IPS-18c (cell line): Measurements from ENCODE around the gene PPP1R15B.
A peak's percentile ranks its signal among the peaks of the same experiment; 100 is the strongest.

Experiments used
- H3K4me3 ChIP-seq: 2 replicates; pipeline ENCODE4 v1.7.0; 2013; ENCODE audit warnings: low read depth, mild to moderate bottlenecking, low read length, moderate library complexity; ENCODE audit not compliant: insufficient read depth
- H3K9me3 ChIP-seq: one replicate; pipeline ENCODE4 v1.6.1; 2013; ENCODE audit warnings: mild to moderate bottlenecking, low read length, moderate library complexity; ENCODE audit not compliant: control insufficient read depth, insufficient read depth

PPP1R15B gene

DNA sequence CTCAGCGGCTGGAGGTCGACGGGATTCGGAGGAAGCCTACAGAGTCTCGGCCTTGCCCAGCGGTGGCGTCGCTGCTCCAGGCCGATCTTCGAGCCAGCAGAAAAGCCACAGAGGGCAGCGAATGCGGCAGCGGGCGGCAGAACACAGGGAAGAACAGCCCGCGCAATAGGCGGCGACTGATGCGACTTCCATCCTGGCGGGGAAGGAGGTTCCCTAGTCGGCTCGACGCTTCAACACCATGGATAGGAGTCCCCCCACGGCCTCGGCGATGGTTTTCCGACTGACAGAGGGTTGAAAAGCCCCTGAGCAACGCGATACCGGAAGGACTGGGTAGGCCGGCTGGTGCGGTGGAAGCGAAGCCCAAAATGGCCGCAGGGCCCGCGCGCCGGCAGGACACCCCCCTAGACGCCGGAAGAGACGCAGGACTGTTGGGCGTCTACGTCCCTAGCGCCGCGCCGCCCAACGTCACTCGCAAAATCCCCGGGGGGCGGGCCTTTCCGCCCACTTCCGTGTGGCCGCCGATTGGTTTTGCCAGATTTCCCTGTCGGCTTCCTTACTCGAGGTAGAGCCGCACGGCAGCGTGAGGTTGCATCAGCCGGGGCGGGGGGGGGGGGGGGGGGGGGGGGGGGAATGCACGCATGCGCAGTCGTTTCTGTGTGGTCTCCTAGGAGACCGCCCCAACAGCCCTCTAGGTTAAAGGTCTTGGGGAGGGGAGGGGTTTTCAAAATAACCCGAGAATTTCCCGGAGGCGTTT, at the start of gene PPP1R15B:
Gene PPP1R15B (minus strand): TSS at position 367 of the 754 bp plus-strand sequence. CDS start 406 bp downstream, outside the sequence.
- Histone ChIP-seq H3K4me3 (peak within 1 kb of the TSS; percentile 99), H3K9me3 (no peaks in the 10 kb centered on the region)

- H3K4me3 ChIP-seq = no peak overlapping the region
- no peaks in the 10 kb centered on the region for H3K9me3 ChIP-seq
Measured at GRCh38 chr1:204460346-204460745, 48.7 kb upstream of the PPP1R15B start.

DNA sequence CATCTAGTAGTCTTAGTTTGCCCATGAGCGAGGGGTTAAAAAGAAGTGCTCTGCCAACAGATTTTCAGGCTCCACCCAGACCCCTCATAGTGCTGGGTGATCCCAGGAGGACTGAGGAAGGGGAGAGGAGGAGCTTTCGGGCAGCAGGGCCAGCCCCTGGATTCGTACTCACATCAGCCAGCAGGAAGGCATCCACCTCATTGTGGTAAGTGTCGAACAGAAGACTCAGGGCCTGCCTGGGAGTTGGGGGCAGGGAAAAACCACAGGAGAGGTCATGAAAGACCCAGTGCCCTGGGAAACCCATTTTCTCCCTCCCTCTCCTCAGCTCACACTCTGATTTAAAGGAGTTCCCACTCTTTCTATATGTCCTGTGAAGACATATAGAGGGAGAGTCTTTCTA, 48.1 kb upstream of the PPP1R15B start:
- H3K4me3 ChIP-seq = no peak overlapping the region
- H3K9me3 ChIP-seq = no peaks in the 10 kb centered on the region

DNA sequence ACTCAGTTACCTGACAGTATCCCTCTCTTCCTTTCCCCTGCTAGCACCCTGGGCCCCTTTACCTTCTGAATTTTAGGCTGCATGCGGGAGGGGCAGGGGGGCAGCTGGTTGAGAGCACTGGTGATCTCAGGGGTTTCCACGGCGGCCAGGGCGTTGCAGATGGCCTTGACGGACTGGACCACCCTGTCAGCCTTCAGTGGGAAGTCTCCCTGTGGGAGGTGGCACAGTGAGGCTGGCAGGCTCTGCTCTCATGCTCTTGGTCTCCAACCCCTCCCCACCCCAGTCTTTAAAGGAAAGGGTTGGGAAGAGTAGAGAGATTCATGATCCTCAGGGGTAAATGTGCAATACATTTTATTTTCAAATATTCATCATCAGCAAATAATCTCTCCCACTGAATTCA, 46.0 kb upstream of the PPP1R15B start:
- Histone ChIP-seq H3K4me3 (no peak overlapping the region), H3K9me3 (no peaks in the 10 kb centered on the region)

DNA sequence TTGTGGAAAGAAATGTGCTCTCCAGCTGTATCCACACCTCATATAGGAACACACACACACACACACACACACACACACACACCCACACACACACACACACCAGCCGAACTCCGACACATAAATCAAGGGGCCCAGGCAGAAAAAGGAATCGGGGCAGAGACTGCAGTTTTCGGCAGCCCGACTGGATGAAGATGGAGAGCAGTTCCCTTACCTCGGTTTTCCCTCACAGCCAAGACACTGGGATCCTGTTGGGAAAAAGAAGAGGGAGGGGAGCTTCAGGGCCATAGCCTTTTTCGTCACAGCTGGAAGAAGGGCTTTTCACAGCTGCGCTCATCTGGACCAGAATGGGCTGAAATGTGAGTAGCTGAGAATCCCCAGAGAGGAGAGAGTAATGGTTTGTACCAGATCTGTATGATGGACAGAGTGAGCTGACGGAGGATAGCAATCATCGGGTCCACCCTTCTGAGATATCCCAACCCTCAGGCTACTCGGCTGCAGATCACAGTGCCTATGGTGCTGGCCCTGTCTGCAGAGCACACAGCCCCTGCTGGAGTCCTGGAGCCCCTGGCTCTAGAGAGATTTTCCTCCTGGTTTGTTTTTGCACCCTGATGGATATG, 45.3 kb upstream of the PPP1R15B start:
- Histone ChIP-seq H3K4me3 (no peak overlapping the region), H3K9me3 (peaks cover 2% of the 10 kb centered on the region)

- Histone ChIP-seq H3K9me3 (peaks cover 2% of the 10 kb centered on the region), H3K4me3 (no peak overlapping the region)
Measured at GRCh38 chr1:204455831-204456145, 44.2 kb upstream of the PPP1R15B start.

DNA sequence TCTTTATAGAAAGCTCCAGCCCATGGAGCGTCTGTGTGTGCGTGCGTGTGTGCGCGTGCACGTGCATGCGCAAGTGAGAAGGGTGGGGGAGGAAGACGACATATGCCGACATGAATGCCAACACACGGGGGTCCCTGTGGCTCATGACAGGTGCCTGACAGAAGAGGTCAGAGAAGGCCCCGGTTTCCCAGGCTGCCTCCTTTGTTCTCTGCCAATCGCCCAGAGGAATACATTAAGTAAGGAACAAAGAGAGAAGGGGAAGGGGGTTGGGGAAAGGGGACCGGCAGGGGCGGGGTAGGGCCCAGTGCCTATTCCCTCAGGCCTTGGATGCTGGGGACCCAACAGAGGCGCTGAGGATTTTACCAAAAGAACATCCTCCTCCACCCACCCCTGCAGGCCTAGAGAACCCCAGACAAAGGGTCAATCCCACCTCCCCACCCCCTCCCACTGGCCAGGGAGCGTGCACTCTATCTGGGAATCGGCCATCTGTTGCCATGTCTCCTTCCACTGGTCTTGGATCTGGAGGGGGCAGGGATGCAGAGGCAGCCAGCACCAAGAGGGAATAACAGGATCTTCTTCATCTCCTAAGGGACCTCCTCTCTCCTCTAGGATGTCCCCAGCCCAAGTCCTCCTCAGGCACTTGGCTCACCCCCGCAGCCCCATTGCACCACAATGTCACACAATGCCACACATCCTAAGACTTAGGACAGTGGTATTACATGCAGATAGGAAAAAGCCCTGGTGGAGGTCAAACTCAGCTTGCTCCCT, 43.6 kb upstream of the PPP1R15B start:
- Histone ChIP-seq H3K4me3 (no peak overlapping the region), H3K9me3 (peaks cover 2% of the 10 kb centered on the region)

GRCh38 chr1:204454476-204454875, 42.9 kb upstream of the PPP1R15B start:
- H3K4me3 ChIP-seq = no peak overlapping the region
- H3K9me3 ChIP-seq = peaks cover 2% of the 10 kb centered on the region

DNA sequence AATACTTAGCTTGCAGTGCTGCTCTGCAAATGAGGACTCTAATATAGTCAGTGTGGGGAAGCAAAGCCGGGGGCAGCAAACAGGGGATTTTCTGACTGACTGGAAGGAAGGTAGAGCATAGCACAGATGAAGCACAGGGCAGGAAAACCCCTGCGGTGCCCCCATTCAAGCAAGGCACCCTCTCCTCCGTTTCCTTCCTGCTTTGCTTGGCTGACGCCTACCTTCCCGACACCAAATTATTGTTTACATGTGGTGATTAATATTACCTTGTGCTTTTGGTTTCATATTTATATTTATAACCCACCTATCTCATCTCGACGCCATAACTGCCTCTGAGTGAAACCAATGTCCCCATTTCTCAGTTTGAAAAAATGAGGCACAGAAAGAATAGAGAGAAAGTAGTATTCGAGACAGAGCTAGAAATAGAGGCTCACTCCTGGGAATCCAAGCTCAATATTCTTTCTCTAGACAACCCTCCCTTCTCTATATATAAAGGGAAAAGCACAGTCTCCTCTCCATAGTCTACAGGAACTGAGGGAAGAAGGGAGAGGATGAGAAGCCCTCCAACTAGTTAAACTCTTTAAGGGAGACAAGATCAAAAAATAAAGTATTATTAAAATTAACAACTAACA, 41.6 kb upstream of the PPP1R15B start:
- Histone ChIP-seq H3K9me3 (peaks cover 2% of the 10 kb centered on the region), H3K4me3 (no peak overlapping the region)

DNA sequence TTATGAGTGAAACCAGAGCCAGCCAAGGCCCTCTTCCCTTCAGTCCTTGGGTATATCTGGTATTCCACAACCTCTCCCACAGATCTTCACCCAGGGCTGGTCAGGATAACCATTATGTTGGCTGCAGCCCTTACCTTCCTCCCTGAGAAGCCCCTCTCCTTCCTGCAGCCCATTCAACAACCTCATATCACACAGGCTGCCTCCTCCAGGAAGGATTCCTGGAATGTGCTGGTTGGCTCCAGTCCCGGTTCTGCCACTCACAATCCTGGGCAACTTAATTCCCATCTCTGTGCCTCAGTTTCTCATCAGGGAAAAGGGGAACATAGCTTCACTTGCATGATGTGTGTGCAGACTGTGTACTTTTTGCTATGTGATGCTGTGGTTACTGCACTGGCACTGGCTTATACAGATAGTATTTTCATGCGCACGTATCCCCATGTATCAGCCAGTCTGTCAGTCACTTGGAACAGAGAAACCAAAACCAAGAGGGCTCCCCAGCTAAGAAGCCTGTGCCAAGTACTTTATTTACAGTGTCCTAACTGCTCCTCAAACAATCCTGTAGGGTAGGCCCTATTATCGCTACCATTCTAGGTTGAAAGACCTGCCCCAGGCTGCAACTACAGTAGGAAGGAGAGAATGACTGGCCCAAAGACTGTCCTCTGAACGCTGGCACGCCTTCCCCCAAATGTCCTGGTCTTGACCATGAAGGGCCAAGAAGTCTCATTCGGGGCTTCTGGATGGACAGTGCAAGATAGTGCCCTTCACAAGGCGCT, 39.9 kb upstream of the PPP1R15B start:
- Histone ChIP-seq H3K4me3 (no peak overlapping the region; the same call in 1 of the 2 replicates), H3K9me3 (peaks cover 2% of the 10 kb centered on the region)

- H3K4me3 ChIP-seq = no peak overlapping the region
Measured at GRCh38 chr1:204450461-204451257, 39.0 kb upstream of the PPP1R15B start.

GRCh38 chr1:204449678-204450280, 38.2 kb upstream of the PPP1R15B start:
- H3K4me3 ChIP-seq = no peak overlapping the region
- peaks cover 2% of the 10 kb centered on the region for H3K9me3 ChIP-seq

More at GRCh38 chr1:204450461-204451257, 39.0 kb upstream of the PPP1R15B start:
- H3K9me3 ChIP-seq = peaks cover 2% of the 10 kb centered on the region

- peaks cover 2% of the 10 kb centered on the region for H3K9me3 ChIP-seq
- no peak overlapping the region for H3K4me3 ChIP-seq
Measured at GRCh38 chr1:204448991-204449677, 37.5 kb upstream of the PPP1R15B start.

- Histone ChIP-seq H3K9me3 (peaks cover 2% of the 10 kb centered on the region), H3K4me3 (no peak overlapping the region)
Measured at GRCh38 chr1:204448344-204448964, 36.8 kb upstream of the PPP1R15B start.

- no peak overlapping the region for H3K4me3 ChIP-seq
- peaks cover 2% of the 10 kb centered on the region for H3K9me3 ChIP-seq
Measured at GRCh38 chr1:204447736-204448135, 36.1 kb upstream of the PPP1R15B start.
